Ishikawa (cell line): ENCODE results near the gene PIAS4.

ENCODE experiments used
- EGR1 ChIP-seq: IDR thresholded peaks from 2 replicates; pipeline ENCODE4 v1.6.1; 2012
- EP300 ChIP-seq: IDR thresholded peaks from 2 replicates; pipeline ENCODE4 v1.6.1; 2012; ENCODE audit warnings: borderline replicate concordance
- FOXM1 ChIP-seq: IDR thresholded peaks from 2 replicates; pipeline ENCODE4 v1.6.1; 2012; ENCODE audit warnings: low read depth, borderline replicate concordance
- MAX ChIP-seq: IDR thresholded peaks from 2 replicates; pipeline ENCODE4 v1.6.1; 2012
- NFIC ChIP-seq: IDR thresholded peaks from 2 replicates; pipeline ENCODE4 v1.6.1; 2012
- RAD21 ChIP-seq: IDR thresholded peaks from 2 replicates; pipeline ENCODE4 v1.6.1; 2012; ENCODE audit warnings: low read depth
- TAF1 ChIP-seq: IDR thresholded peaks from 2 replicates; pipeline ENCODE4 v1.6.1; 2012; ENCODE audit warnings: low read depth, mild to moderate bottlenecking
- TEAD4 ChIP-seq: IDR thresholded peaks from 2 replicates; pipeline ENCODE4 v1.6.1; 2012
- USF1 ChIP-seq: IDR thresholded peaks from 2 replicates; pipeline ENCODE4 v1.6.1; 2012
- ZBTB7A ChIP-seq: IDR thresholded peaks from 2 replicates; pipeline ENCODE4 v1.6.1; 2012; ENCODE audit warnings: low read depth
- TF ChIP-seq, protein P1 (sequence below): IDR thresholded peaks from 2 replicates; pipeline ENCODE4 v1.6.1; 2012; ENCODE audit warnings: low read depth, mild to moderate bottlenecking

- TF ChIP-seq MAX: no peak
- no peak for TF ChIP-seq FOXM1
- no peak for TF ChIP-seq TEAD4
- TF ChIP-seq USF1: no peak
- TF ChIP-seq EP300: no peak
- TF ChIP-seq, protein P1, sequence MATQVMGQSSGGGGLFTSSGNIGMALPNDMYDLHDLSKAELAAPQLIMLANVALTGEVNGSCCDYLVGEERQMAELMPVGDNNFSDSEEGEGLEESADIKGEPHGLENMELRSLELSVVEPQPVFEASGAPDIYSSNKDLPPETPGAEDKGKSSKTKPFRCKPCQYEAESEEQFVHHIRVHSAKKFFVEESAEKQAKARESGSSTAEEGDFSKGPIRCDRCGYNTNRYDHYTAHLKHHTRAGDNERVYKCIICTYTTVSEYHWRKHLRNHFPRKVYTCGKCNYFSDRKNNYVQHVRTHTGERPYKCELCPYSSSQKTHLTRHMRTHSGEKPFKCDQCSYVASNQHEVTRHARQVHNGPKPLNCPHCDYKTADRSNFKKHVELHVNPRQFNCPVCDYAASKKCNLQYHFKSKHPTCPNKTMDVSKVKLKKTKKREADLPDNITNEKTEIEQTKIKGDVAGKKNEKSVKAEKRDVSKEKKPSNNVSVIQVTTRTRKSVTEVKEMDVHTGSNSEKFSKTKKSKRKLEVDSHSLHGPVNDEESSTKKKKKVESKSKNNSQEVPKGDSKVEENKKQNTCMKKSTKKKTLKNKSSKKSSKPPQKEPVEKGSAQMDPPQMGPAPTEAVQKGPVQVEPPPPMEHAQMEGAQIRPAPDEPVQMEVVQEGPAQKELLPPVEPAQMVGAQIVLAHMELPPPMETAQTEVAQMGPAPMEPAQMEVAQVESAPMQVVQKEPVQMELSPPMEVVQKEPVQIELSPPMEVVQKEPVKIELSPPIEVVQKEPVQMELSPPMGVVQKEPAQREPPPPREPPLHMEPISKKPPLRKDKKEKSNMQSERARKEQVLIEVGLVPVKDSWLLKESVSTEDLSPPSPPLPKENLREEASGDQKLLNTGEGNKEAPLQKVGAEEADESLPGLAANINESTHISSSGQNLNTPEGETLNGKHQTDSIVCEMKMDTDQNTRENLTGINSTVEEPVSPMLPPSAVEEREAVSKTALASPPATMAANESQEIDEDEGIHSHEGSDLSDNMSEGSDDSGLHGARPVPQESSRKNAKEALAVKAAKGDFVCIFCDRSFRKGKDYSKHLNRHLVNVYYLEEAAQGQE: no peak
- TF ChIP-seq RAD21: no peak
- no peak for TF ChIP-seq NFIC
- TF ChIP-seq EGR1: no peak
- no peak for TF ChIP-seq TAF1
- TF ChIP-seq ZBTB7A: no peak
These were observed 51.9 kb downstream of the PIAS4 start for GRCh38 chr19:4059453-4059871.
